A673 (cell line): ENCODE measurements around the gene DPRX.

Experiments
- CTCF ChIP-seq: fragments of 300-800, 200-600 bp; sonication (generic); conservative IDR thresholded peaks from 2 replicates; pipeline ENCODE4 v1.5.1; 2017; ENCODE audit warnings: low read depth, mild to moderate bottlenecking, antibody characterized with exemption, low read length, moderate library complexity, mixed read lengths
- EZH2 ChIP-seq: fragments of 200-600 bp; sonication (generic); IDR thresholded peaks from 2 replicates; pipeline ENCODE4 v1.6.1; 2017; ENCODE audit warnings: borderline replicate concordance, low read depth, mild to moderate bottlenecking, mixed read lengths, antibody characterized with exemption, low read length; ENCODE audit not compliant: poor library complexity, severe bottlenecking

GRCh38 chr19:53596056-53596455 lies 35.7 kb upstream of the DPRX start:
- TF ChIP-seq EZH2: no peak
- TF ChIP-seq CTCF: no peak
